K562 (cell line): Measurements from ENCODE around the gene RASGEF1C. TPM values are rescaled to one million over a fixed set of nuclear protein-coding genes. Genes with fewer than 3 reads are reported as not detected.

ENCODE experiments used
- ATAC-seq: fragments of 200-7000 bp; cut with Tn5 transposase; 3 replicates; pipeline ENCODE4 v1.9.1; 2020; ENCODE audit warnings: moderate library complexity
- BruUV-seq: library from RNA; stranded (reverse); fragments of 400-500 nt; replicated peaks from 2 replicates; lab custom pipeline; 2021; lab: Mats Ljungman, UMichigan
- CTCF ChIA-PET: fragments of 300-600 bp; formaldehyde crosslinking; extraction: SDS; loops from one replicate; lab custom pipeline; 2021; ENCODE audit warnings: low intra/inter-chr PET ratio; lab: Yijun Ruan, JAX
- POLR2A ChIA-PET: fragments of 300-600, 350-650 bp; sonication (Branson Sonifier 250); formaldehyde crosslinking; extraction: SDS; loops from one replicate; lab custom pipeline; 2021; ENCODE audit warnings: antibody characterized with exemption, inconsistent platforms; lab: Yijun Ruan, JAX
- DNase-seq, 4 experiments: peaks; one replicate each; pipeline versions ENCODE4 v3.0.0 to v3.0.0-alpha.2; 2011 to 2018; ENCODE audit warnings: low spot score in 3 of 4, mixed read lengths in 3 of 4; ENCODE audit errors: extremely low read depth in 1 of 4
- FAIRE-seq: peaks from 2 replicates; lab custom pipeline; 2011; peaks lifted over from hg19 to GRCh38; lab: Jason Lieb, UNC
- H2AFZ ChIP-seq: 2 replicates; pipeline ENCODE4 v1.6.0; 2011; ENCODE audit warnings: low read depth, low read length, control low read depth, inconsistent platforms
- H3K27ac ChIP-seq: fragments of 200-600 bp; 3 replicates; pipeline ENCODE4 v1.8.0; 2011; ENCODE audit warnings: low read depth, mild to moderate bottlenecking, control low read depth, inconsistent platforms, low read length, moderate library complexity, mixed read lengths; ENCODE audit errors: extremely low read depth
- H3K27me3 ChIP-seq, 2 experiments: fragments of 300-600 bp in 1 of 2; 2 replicates in 1 of 2; 3 replicates in 1 of 2; pipeline versions ENCODE4 v1.6.0 to v1.8.0; 2011; ENCODE audit warnings: inconsistent platforms in 2 of 2, low read length in 2 of 2, mild to moderate bottlenecking in 1 of 2, mixed read lengths in 1 of 2, moderate library complexity in 1 of 2; ENCODE audit not compliant: control insufficient read depth in 2 of 2, insufficient read depth in 2 of 2
- H3K36me3 ChIP-seq: fragments of 300-600 bp; 3 replicates; pipeline ENCODE4 v1.8.0; 2011; ENCODE audit warnings: mild to moderate bottlenecking, low read length, inconsistent platforms; ENCODE audit not compliant: control insufficient read depth, insufficient read depth
- H3K4me1 ChIP-seq, 2 experiments: fragments of 200-600 bp in 1 of 2; replicated peaks in 1 of 2; 2 replicates in 1 of 2; 3 replicates in 1 of 2; pipeline versions ENCODE4 v1.5.1 to v1.8.0; 2011; ENCODE audit warnings: inconsistent platforms in 2 of 2, low read length in 2 of 2, mild to moderate bottlenecking in 1 of 2, mixed read lengths in 1 of 2, moderate library complexity in 1 of 2; ENCODE audit not compliant: control insufficient read depth in 2 of 2, insufficient read depth in 2 of 2
- H3K4me2 ChIP-seq: 2 replicates; pipeline ENCODE4 v1.6.1; 2011; ENCODE audit warnings: low read length, control low read depth, inconsistent platforms, mixed read lengths; ENCODE audit not compliant: insufficient read depth
- H3K4me3 ChIP-seq: fragments of 200-600 bp; sonication (generic), shearing (Covaris generic); 2 replicates; pipeline ENCODE4 v1.5.1; 2016; ENCODE audit warnings: control low read depth, inconsistent platforms
- H3K79me2 ChIP-seq: fragments of 200-600 bp; 3 replicates; pipeline ENCODE4 v1.8.0; 2011; ENCODE audit warnings: low read length, inconsistent platforms; ENCODE audit not compliant: control insufficient read depth, insufficient read depth
- H3K9ac ChIP-seq, 2 experiments: 2 replicates each; pipeline versions ENCODE4 v1.6.0 to v1.6.1; 2011; ENCODE audit warnings: low read depth in 2 of 2, low read length in 2 of 2, control low read depth in 1 of 2, inconsistent platforms in 1 of 2, mild to moderate bottlenecking in 1 of 2, mixed read lengths in 1 of 2; ENCODE audit not compliant: insufficient read depth in 1 of 2
- H3K9me1 ChIP-seq: one replicate; pipeline ENCODE4 v1.6.0; 2011; ENCODE audit warnings: inconsistent platforms, mild to moderate bottlenecking, low read length, moderate library complexity; ENCODE audit not compliant: control insufficient read depth, insufficient read depth
- H3K9me3 ChIP-seq: replicated peaks from 2 replicates; pipeline ENCODE4 v1.5.1; 2011; ENCODE audit warnings: low read depth, low read length, inconsistent platforms; ENCODE audit not compliant: control insufficient read depth, insufficient read depth
- H4K20me1 ChIP-seq: replicated peaks from 2 replicates; pipeline ENCODE4 v1.6.1; 2011; ENCODE audit warnings: low read length, inconsistent platforms, mixed read lengths; ENCODE audit not compliant: control insufficient read depth, insufficient read depth
- ATF2 ChIP-seq: sonication (generic); formaldehyde crosslinking; IDR thresholded peaks from 2 replicates; pipeline ENCODE4 v1.8.1; 2022; ENCODE audit warnings: missing genetic modification reagents
- CREB1 ChIP-seq, 2 experiments: sonication (generic) in 1 of 2; formaldehyde crosslinking in 1 of 2; IDR thresholded peaks; 2 replicates each; pipeline versions ENCODE4 v1.6.1 to v1.8.0; 2012 to 2022; ENCODE audit warnings: inconsistent platforms in 1 of 2, mild to moderate bottlenecking in 1 of 2, missing genetic modification reagents in 1 of 2, moderate library complexity in 1 of 2
- HIVEP1 ChIP-seq: fragments of 250-450 bp; sonication (Bioruptor Pico); IDR thresholded peaks from 2 replicates; pipeline ENCODE4 v1.4.0; 2020; ENCODE audit warnings: mild to moderate bottlenecking
- RBM15 ChIP-seq: fragments of 200-400 bp; formaldehyde crosslinking; IDR thresholded peaks from 2 replicates; pipeline ENCODE4 v1.6.1; 2018; ENCODE audit warnings: mild to moderate bottlenecking, low read length, moderate library complexity; ENCODE audit not compliant: insufficient read depth
- ZNF398 ChIP-seq: fragments of 250-450 bp; sonication (Bioruptor Pico); IDR thresholded peaks from 2 replicates; pipeline ENCODE4 v1.8.0; 2021; ENCODE audit warnings: moderate library complexity, mild to moderate bottlenecking, inconsistent platforms
- WGBS: fragments of 100-300 bp; shearing (Covaris generic); methylation state at CpG from one replicate; pipeline ENCODE4 v1.1.6; 2016; ENCODE audit warnings: low coverage, mixed read lengths; ENCODE audit not compliant: insufficient coverage; ENCODE audit errors: missing lambda C conversion rate; 5-methylcytosine and 5-hydroxymethylcytosine counted together
- in situ Hi-C: fragments of 300-500 bp; cut with MboI; formaldehyde crosslinking; loops from 4 replicates; pipeline ENCODE4 v1.15.0; 2018; ENCODE audit warnings: inconsistent platforms, mixed read lengths
- intact Hi-C: fragments of 100-400 bp; cut with micrococcal nuclease; formaldehyde crosslinking; loops from 2 replicates; pipeline ENCODE4 v1.14.2; 2022
- polyA plus RNA-seq, 8 experiments: library from polyadenylated mRNA; depleted of rRNA in 4 of 8; stranded (reverse) in 5 of 8; unstranded in 3 of 8; fragments of >200 nt; fragmentation: Nextera tagmentation in 2 of 8; fragmentation: Illumina TruSeq in 1 of 8; extraction: Ambion mirVana in 2 of 8; extraction: Trizol in 1 of 8; gene quantifications; 2 replicates each; pipeline versions ENCODE4 v1.2.1 to v1.2.3, GENCODE V29; 2011 to 2014; ENCODE audit warnings: inconsistent platforms in 1 of 8, missing spikeins in 1 of 8
- total RNA-seq, 7 experiments: library from RNA; depleted of rRNA in 6 of 7; stranded (reverse); fragments of >200 nt in 6 of 7; fragmentation: Illumina TruSeq in 2 of 7; extraction: Trizol in 2 of 7; gene quantifications; 2 replicates each; pipeline versions ENCODE4 v1.2.1 to v1.2.3, GENCODE V29; 2011 to 2021; ENCODE audit warnings: low replicate concordance in 1 of 7
- TF ChIP-seq, protein P1 (sequence below): fragments of 250-450 bp; sonication (Bioruptor Pico); IDR thresholded peaks from 2 replicates; pipeline ENCODE4 v1.8.0; 2021; ENCODE audit warnings: borderline replicate concordance, mild to moderate bottlenecking, moderate library complexity; ENCODE audit not compliant: poor library complexity, severe bottlenecking
- TF ChIP-seq, protein P2 (sequence below), 2 experiments: fragments of 200-800 bp in 1 of 2; sonication (Bioruptor generic) in 1 of 2; sonication (generic) in 1 of 2; formaldehyde crosslinking in 1 of 2; IDR thresholded peaks in 1 of 2; conservative IDR thresholded peaks in 1 of 2; 2 replicates each; pipeline versions ENCODE4 v1.5.0 to v1.6.1; 2016 to 2020; ENCODE audit warnings: missing compliant biosample characterization in 1 of 2, missing genetic modification characterization in 1 of 2, missing genetic modification reagents in 1 of 2

The RASGEF1C gene
- total and polyA plus RNA-seq, 9 of the 15 experiments (the other 6 are each of a cell fraction or from before 2014, with no cell fraction given), result 0.04 to 1.1 (median 0.21) TPM; not detected in 4

- TF ChIP-seq ZNF398 (CRISPR knock-in tag) (no peak), HIVEP1 (CRISPR knock-in tag) (0 out of 2 replicates have a peak, but pooled peaks have one; percentile 39)
- TF ChIP-seq, protein P1, sequence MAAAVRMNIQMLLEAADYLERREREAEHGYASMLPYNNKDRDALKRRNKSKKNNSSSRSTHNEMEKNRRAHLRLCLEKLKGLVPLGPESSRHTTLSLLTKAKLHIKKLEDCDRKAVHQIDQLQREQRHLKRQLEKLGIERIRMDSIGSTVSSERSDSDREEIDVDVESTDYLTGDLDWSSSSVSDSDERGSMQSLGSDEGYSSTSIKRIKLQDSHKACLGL (CRISPR knock-in tag), result no peak
Observed at GRCh38 chr5:180071531-180072255, 137.3 kb downstream of the RASGEF1C start, which contains the start of gene RNF130 (continued).

DNA sequence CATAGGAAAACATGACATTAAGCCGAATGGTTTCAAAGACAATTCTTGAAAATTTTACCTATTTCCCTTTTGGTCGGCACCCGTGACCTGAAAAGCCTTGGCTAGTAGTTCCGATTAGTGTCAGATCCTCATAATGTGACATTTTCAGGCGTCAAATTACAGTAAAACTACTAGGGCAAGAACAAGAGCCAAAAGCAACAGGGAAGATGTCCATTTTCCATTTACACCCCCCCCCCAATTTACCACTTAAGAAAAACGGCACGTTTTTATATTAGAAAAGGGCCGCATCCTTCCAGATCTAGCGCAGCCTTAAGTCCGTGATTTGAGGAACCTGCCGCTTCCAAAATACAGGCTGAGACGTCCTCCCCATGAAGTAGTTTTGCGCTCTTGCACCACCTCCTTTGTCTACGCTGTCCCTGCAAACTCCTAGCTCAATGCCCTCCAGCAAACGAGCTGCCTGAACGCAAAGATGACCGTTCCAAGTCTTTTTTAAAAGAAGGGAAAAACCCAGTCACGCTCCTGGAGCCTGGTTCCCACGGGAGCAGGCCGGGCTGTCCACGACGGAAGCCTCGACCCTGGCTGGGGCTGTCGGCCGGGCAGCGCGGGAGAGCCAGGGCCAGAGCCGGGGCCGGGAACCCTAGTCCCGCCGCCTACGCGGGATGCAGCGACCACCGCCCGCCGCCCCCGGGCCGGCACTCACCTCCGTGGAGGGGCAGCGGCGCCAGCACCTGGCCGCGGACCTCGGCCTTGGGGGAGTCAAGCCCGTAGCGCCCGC lies 138.1 kb downstream of the RASGEF1C start:
- peaks cover 3% of the 10 kb centered on the region for H3K9me1 ChIP-seq
- intact Hi-C loops, result loop anchor here (5.0 kb wide), 1 partner anchor 84 kb away; no protein-coding TSS in a partner anchor
- peak overlapping the region; percentile 81 for H3K4me2 ChIP-seq
- no peaks in the 10 kb centered on the region for H3K36me3 ChIP-seq
- FAIRE-seq (peak; percentile 74), ATAC-seq (peak; percentile 74), DNase-seq (peak in 2 of 4 experiments; percentile 37 to 44)
- CTCF ChIA-PET, result no interaction called here
- 1% methylated on average over 39 of the region's 48 CpGs for WGBS
- peak overlapping the region; percentile 55 to 90 for H3K9ac ChIP-seq
- H3K4me1 ChIP-seq, result peaks cover 19 to 34% of the 10 kb centered on the region in 2 experiments
- peaks cover 4% of the 10 kb centered on the region; the same call in 1 of the 2 replicates for H3K9me3 ChIP-seq
- no peaks in the 10 kb centered on the region for H3K27me3 ChIP-seq
- POLR2A ChIA-PET, result interaction anchor here (0.6 kb wide), 1 partner anchor 51 kb away, joined by 3 read pairs; no protein-coding TSS in a partner anchor
- H3K79me2 ChIP-seq, result peaks cover 38% of the 10 kb centered on the region
- peak overlapping the region; percentile 55; the same call in 2 of the 3 replicates for H3K27ac ChIP-seq
- H2AFZ ChIP-seq, result peak overlapping the region; percentile 86
- no TSS peak for BruUV-seq
- in situ Hi-C loops, result no loop called here
- 0 out of 2 replicates have a peak, but pooled peaks cover 8% of the 10 kb centered on the region for H4K20me1 ChIP-seq
- H3K4me3 ChIP-seq, result peak overlapping the region; percentile 59
- TF ChIP-seq, protein P2, sequence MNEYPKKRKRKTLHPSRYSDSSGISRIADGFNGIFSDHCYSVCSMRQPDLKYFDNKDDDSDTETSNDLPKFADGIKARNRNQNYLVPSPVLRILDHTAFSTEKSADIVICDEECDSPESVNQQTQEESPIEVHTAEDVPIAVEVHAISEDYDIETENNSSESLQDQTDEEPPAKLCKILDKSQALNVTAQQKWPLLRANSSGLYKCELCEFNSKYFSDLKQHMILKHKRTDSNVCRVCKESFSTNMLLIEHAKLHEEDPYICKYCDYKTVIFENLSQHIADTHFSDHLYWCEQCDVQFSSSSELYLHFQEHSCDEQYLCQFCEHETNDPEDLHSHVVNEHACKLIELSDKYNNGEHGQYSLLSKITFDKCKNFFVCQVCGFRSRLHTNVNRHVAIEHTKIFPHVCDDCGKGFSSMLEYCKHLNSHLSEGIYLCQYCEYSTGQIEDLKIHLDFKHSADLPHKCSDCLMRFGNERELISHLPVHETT (CRISPR knock-in tag; conservative IDR thresholded peaks at IDR 0.05 in 1 of 2, IDR thresholded peaks at IDR 0.05 in 1 of 2), result no peak
- TF ChIP-seq ATF2 (CRISPR knock-in tag), result no peak
- no peak for TF ChIP-seq CREB1 (IDR thresholded peaks at IDR 0.05)
- peak; percentile 20; the same call in 1 of the 2 replicates for TF ChIP-seq CREB1 (CRISPR knock-in tag; IDR thresholded peaks at IDR 0.05)
- TF ChIP-seq RBM15, result no peak
